Keratinocyte (primary cell): ENCODE results near the gene CLNK.

Source experiments
- CTCF ChIP-seq, 3 experiments: IDR thresholded peaks in 1 of 3; conservative IDR thresholded peaks in 1 of 3; optimal IDR thresholded peaks in 1 of 3; 2 replicates in 2 of 3; 3 replicates in 1 of 3; pipeline versions ENCODE3 to v1.5.1; 2011; ENCODE audit warnings: low read length in 3 of 3, mild to moderate bottlenecking in 3 of 3, moderate library complexity in 2 of 3, control low read depth in 1 of 3, inconsistent platforms in 1 of 3; ENCODE audit not compliant: insufficient read depth in 2 of 3; ENCODE audit errors: extremely low read depth in 1 of 3
- EZH2 ChIP-seq: IDR thresholded peaks from one replicate; pipeline ENCODE4 v1.6.1; 2012; ENCODE audit warnings: inconsistent platforms, mild to moderate bottlenecking, low read length, moderate library complexity

GRCh38 chr4:10470505-10470904, 214.1 kb downstream of the CLNK start:
- no peak for TF ChIP-seq CTCF (optimal IDR thresholded peaks at IDR 0.05 in 1 of 3, IDR thresholded peaks at IDR 0.05 in 1 of 3, conservative IDR thresholded peaks at IDR 0.05 in 1 of 3; ENCODE audit: extremely low read depth in 1 of 3, insufficient read depth in 2 of 3, low read length in 3 of 3)
- TF ChIP-seq EZH2 = no peak
